Lower leg skin (tissue), 3 donors: Measurements from ENCODE around the gene WDCP.

Source experiments
- POLR2A ChIP-seq, 2 donors: fragments of 450-650 bp; IDR thresholded peaks; one replicate each; pipeline ENCODE4 v1.6.1; 2016 to 2017; ENCODE audit warnings: antibody characterized with exemption in 2 of 2, mild to moderate bottlenecking in 1 of 2, moderate library complexity in 1 of 2
- TF ChIP-seq, protein P1 (sequence below), 3 donors: fragments of 450-650 bp; IDR thresholded peaks; one replicate each; pipeline ENCODE4 v1.5.1; 2016; ENCODE audit warnings: antibody characterized with exemption in 3 of 3, mild to moderate bottlenecking in 3 of 3, moderate library complexity in 2 of 3

DNA sequence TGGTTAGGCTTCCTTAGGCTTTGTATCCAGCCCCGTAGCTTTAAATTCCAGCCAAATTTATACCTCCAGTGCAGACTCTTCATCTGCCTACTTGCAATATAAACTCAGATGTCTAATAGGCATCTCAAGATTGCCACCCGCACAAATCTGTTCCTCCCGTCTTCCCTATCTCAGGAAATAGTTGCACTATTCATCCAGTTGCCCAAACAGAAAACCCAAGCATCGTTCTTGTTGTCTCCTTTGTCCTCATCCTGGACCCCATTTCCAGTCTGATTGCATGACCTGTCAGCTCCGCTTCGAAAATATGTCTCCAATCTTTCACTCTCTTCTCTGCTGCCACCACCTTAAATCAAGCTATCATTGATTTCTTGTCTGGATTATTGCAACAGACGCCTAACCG is 4.6 kb upstream of the WDCP start:
- TF ChIP-seq, protein P1, sequence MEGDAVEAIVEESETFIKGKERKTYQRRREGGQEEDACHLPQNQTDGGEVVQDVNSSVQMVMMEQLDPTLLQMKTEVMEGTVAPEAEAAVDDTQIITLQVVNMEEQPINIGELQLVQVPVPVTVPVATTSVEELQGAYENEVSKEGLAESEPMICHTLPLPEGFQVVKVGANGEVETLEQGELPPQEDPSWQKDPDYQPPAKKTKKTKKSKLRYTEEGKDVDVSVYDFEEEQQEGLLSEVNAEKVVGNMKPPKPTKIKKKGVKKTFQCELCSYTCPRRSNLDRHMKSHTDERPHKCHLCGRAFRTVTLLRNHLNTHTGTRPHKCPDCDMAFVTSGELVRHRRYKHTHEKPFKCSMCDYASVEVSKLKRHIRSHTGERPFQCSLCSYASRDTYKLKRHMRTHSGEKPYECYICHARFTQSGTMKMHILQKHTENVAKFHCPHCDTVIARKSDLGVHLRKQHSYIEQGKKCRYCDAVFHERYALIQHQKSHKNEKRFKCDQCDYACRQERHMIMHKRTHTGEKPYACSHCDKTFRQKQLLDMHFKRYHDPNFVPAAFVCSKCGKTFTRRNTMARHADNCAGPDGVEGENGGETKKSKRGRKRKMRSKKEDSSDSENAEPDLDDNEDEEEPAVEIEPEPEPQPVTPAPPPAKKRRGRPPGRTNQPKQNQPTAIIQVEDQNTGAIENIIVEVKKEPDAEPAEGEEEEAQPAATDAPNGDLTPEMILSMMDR (IDR thresholded peaks at IDR 0.05): no peak
- TF ChIP-seq POLR2A (IDR thresholded peaks at IDR 0.05): no peak
